GM23338 (cell line): ENCODE measurements around the gene DDX49. TPM values are rescaled to one million over a fixed set of nuclear protein-coding genes. Genes with fewer than 3 reads are reported as not detected.

Source experiments
- ATAC-seq: fragments of 200-7000 bp; cut with Tn5 transposase; 3 replicates; pipeline ENCODE4 v1.9.1; 2020
- DNase-seq: peaks from one replicate; pipeline ENCODE4 v3.0.0-alpha.2; 2015; ENCODE audit warnings: low spot score
- H2AFZ ChIP-seq: fragments of 200-600 bp; sonication (generic); 2 replicates; pipeline ENCODE4 v1.8.0; 2016; ENCODE audit warnings: antibody characterized with exemption, mild to moderate bottlenecking, moderate library complexity
- H3F3A ChIP-seq: fragments of 200-600 bp; sonication (generic); replicated peaks from 2 replicates; pipeline ENCODE4 v1.8.0; 2017; ENCODE audit warnings: antibody characterized with exemption, mixed run types, low read depth
- H3K27ac ChIP-seq: fragments of 200-600 bp; sonication (generic); 2 replicates; pipeline ENCODE4 v1.6.1; 2016; ENCODE audit warnings: low read depth
- H3K27me3 ChIP-seq: fragments of 200-600 bp; sonication (generic); 2 replicates; pipeline ENCODE4 v1.8.0; 2016; ENCODE audit warnings: mild to moderate bottlenecking, mixed run types, moderate library complexity; ENCODE audit not compliant: insufficient read depth
- H3K36me3 ChIP-seq: fragments of 200-600 bp; sonication (generic); 2 replicates; pipeline ENCODE4 v1.8.0; 2016; ENCODE audit warnings: mild to moderate bottlenecking; ENCODE audit not compliant: insufficient read depth
- H3K4me1 ChIP-seq: fragments of 200-600 bp; sonication (generic); 2 replicates; pipeline ENCODE4 v1.8.0; 2016; ENCODE audit warnings: mild to moderate bottlenecking, moderate library complexity; ENCODE audit not compliant: insufficient read depth
- H3K4me2 ChIP-seq: fragments of 200-600 bp; sonication (generic); 2 replicates; pipeline ENCODE4 v1.7.1; 2017; ENCODE audit warnings: mixed run types
- H3K4me3 ChIP-seq: fragments of 200-600 bp; sonication (generic); 2 replicates; pipeline ENCODE4 v1.6.1; 2016; ENCODE audit warnings: mixed run types
- H3K79me2 ChIP-seq: fragments of 200-600 bp; sonication (generic); replicated peaks from 2 replicates; pipeline ENCODE4 v1.8.0; 2017; ENCODE audit warnings: mild to moderate bottlenecking; ENCODE audit not compliant: insufficient read depth
- H3K9me2 ChIP-seq: fragments of 200-600 bp; sonication (generic); 2 replicates; pipeline ENCODE4 v1.8.0; 2017; ENCODE audit not compliant: insufficient read depth
- H4K20me1 ChIP-seq: fragments of 200-600 bp; sonication (generic); replicated peaks from 2 replicates; pipeline ENCODE4 v1.8.0; 2017; ENCODE audit warnings: mild to moderate bottlenecking; ENCODE audit not compliant: insufficient read depth
- H3K27ac Mint-ChIP-seq: 2 replicates; pipeline ENCODE4 v1.8.0; 2020; ENCODE audit warnings: inconsistent platforms, mild to moderate bottlenecking, moderate library complexity, mixed read lengths
- H3K27me3 Mint-ChIP-seq: 3 replicates; pipeline ENCODE4 v1.8.0; 2022; ENCODE audit warnings: low read depth, mild to moderate bottlenecking, moderate library complexity, mixed read lengths, inconsistent platforms; ENCODE audit not compliant: insufficient read depth, poor library complexity
- H3K36me3 Mint-ChIP-seq: 3 replicates; pipeline ENCODE4 v1.8.0; 2021; ENCODE audit warnings: low read depth, mild to moderate bottlenecking, inconsistent platforms, moderate library complexity, mixed read lengths
- H3K4me1 Mint-ChIP-seq: 3 replicates; pipeline ENCODE4 v1.8.0; 2020; ENCODE audit warnings: mild to moderate bottlenecking, inconsistent platforms, mixed read lengths
- H3K4me3 Mint-ChIP-seq: 3 replicates; pipeline ENCODE4 v1.8.0; 2021; ENCODE audit warnings: moderate library complexity, mild to moderate bottlenecking, inconsistent platforms, mixed read lengths
- H3K9me3 Mint-ChIP-seq: 3 replicates; pipeline ENCODE4 v1.8.0; 2020; ENCODE audit warnings: moderate library complexity, mild to moderate bottlenecking, inconsistent platforms, mixed read lengths
- CREB1 ChIP-seq: fragments of 250-450 bp; sonication (Bioruptor Pico); IDR thresholded peaks from 2 replicates; pipeline ENCODE4 v1.5.0; 2020; ENCODE audit warnings: low read depth, mild to moderate bottlenecking, moderate library complexity
- EZH2 ChIP-seq: fragments of 200-600 bp; sonication (generic); IDR thresholded peaks from one replicate; pipeline ENCODE4 v1.8.0; 2017; ENCODE audit warnings: antibody characterized with exemption, mild to moderate bottlenecking, low read depth; ENCODE audit not compliant: unreplicated experiment
- EZH2phosphoT487 ChIP-seq: fragments of 200-600 bp; sonication (generic); IDR thresholded peaks from one replicate; pipeline ENCODE4 v1.8.1; 2018; ENCODE audit warnings: antibody characterized with exemption; ENCODE audit not compliant: unreplicated experiment
- POLR2AphosphoS5 ChIP-seq: IDR thresholded peaks from 2 replicates; pipeline ENCODE4 v1.6.1; 2016; ENCODE audit warnings: antibody characterized with exemption, low read depth
- ZNF114 ChIP-seq: fragments of 250-450 bp; sonication (Bioruptor Pico); IDR thresholded peaks from 2 replicates; pipeline ENCODE4 v1.5.0; 2020; ENCODE audit warnings: mild to moderate bottlenecking, moderate library complexity
- ZNF331 ChIP-seq: fragments of 250-450 bp; sonication (Bioruptor Pico); IDR thresholded peaks from 2 replicates; pipeline ENCODE4 v1.5.0; 2020; ENCODE audit warnings: low read depth, mild to moderate bottlenecking, moderate library complexity
- polyA plus RNA-seq: library from polyadenylated mRNA; unstranded; fragments of >200 nt; fragmentation: Nextera tagmentation; extraction: Ambion mirVana; gene quantifications from 2 replicates; pipeline ENCODE4 v1.2.1, GENCODE V29; 2016
- total RNA-seq: library from RNA; depleted of rRNA; stranded (reverse); fragments of >200 nt; shearing (Covaris generic); gene quantifications from 2 replicates; pipeline ENCODE4 v1.2.3, GENCODE V29; 2014
- TF ChIP-seq, protein P1 (sequence below): IDR thresholded peaks from 2 replicates; pipeline ENCODE4 v1.6.1; 2016; ENCODE audit warnings: antibody characterized with exemption
- TF ChIP-seq, protein P2 (sequence below), 2 experiments: fragments of 200-600 bp in 1 of 2; sonication (generic) in 1 of 2; conservative IDR thresholded peaks; 2 replicates each; pipeline versions ENCODE4 v1.5.1 to v1.6.1; 2016 to 2017; ENCODE audit warnings: antibody characterized with exemption in 2 of 2, low read depth in 2 of 2, mild to moderate bottlenecking in 2 of 2, moderate library complexity in 1 of 2
- TF ChIP-seq, protein P3 (sequence below): fragments of 250-450 bp; sonication (Bioruptor Pico); IDR thresholded peaks from 2 replicates; pipeline ENCODE4 v1.5.0; 2020; ENCODE audit warnings: mild to moderate bottlenecking, moderate library complexity

The DDX49 gene
- total and polyA plus RNA-seq, 2 experiments from 2014 or later: 40.2 to 75.3 TPM

DNA sequence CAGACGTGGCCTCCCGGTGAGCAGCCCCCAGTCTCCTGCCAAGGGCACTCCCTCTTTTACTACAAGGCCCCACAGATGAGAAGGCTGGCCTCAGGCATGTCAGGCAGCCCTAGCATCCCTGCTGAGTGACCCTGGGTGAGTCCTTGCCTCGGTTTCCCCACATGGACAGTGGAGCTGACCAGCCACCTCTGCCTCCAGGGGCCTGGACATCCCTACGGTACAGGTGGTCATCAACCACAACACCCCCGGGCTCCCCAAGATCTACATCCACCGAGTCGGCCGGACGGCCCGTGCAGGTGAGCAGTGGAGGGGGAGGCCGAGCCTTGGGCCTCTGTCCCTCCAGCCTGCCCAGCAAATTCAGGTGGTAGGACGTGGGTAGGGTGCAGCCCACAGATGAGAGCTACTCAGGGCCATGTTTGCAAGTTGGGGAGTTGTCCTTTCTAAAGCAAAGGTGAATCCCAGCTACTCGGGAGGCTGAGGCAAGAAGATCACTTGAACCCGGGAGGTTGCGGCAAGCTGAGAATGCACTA, 5.2 kb downstream of the DDX49 start:
- no peaks in the 10 kb centered on the region; the same call in 1 of the 2 replicates for H4K20me1 ChIP-seq
- 0 out of 2 replicates have a peak, but pooled peaks cover 4% of the 10 kb centered on the region for H3K4me1 ChIP-seq

More for the DNA sequence above, 5.2 kb downstream of the DDX49 start:
- Mint-ChIP-seq H3K4me1 (peaks cover 3% of the 10 kb centered on the region), H3K9me3 (no peaks in the 10 kb centered on the region; the same call in 2 of the 3 replicates), H3K27me3 (peaks cover 12% of the 10 kb centered on the region), H3K36me3 (peaks cover 62% of the 10 kb centered on the region), H3K27ac (no peak overlapping the region), H3K4me3 (no peak overlapping the region)
- no peaks in the 10 kb centered on the region for H3K27me3 ChIP-seq
- TF ChIP-seq POLR2AphosphoS5 (no peak), EZH2 (no peak), ZNF331 (CRISPR knock-in tag) (no peak), CREB1 (no peak), ZNF114 (no peak), EZH2phosphoT487 (no peak)
- TF ChIP-seq, protein P1, sequence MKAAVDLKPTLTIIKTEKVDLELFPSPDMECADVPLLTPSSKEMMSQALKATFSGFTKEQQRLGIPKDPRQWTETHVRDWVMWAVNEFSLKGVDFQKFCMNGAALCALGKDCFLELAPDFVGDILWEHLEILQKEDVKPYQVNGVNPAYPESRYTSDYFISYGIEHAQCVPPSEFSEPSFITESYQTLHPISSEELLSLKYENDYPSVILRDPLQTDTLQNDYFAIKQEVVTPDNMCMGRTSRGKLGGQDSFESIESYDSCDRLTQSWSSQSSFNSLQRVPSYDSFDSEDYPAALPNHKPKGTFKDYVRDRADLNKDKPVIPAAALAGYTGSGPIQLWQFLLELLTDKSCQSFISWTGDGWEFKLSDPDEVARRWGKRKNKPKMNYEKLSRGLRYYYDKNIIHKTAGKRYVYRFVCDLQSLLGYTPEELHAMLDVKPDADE: no peak
- TF ChIP-seq, protein P2, sequence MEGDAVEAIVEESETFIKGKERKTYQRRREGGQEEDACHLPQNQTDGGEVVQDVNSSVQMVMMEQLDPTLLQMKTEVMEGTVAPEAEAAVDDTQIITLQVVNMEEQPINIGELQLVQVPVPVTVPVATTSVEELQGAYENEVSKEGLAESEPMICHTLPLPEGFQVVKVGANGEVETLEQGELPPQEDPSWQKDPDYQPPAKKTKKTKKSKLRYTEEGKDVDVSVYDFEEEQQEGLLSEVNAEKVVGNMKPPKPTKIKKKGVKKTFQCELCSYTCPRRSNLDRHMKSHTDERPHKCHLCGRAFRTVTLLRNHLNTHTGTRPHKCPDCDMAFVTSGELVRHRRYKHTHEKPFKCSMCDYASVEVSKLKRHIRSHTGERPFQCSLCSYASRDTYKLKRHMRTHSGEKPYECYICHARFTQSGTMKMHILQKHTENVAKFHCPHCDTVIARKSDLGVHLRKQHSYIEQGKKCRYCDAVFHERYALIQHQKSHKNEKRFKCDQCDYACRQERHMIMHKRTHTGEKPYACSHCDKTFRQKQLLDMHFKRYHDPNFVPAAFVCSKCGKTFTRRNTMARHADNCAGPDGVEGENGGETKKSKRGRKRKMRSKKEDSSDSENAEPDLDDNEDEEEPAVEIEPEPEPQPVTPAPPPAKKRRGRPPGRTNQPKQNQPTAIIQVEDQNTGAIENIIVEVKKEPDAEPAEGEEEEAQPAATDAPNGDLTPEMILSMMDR (conservative IDR thresholded peaks at IDR 0.05; ENCODE audit: low read depth in 2 of 2): no peak
- TF ChIP-seq, protein P3, sequence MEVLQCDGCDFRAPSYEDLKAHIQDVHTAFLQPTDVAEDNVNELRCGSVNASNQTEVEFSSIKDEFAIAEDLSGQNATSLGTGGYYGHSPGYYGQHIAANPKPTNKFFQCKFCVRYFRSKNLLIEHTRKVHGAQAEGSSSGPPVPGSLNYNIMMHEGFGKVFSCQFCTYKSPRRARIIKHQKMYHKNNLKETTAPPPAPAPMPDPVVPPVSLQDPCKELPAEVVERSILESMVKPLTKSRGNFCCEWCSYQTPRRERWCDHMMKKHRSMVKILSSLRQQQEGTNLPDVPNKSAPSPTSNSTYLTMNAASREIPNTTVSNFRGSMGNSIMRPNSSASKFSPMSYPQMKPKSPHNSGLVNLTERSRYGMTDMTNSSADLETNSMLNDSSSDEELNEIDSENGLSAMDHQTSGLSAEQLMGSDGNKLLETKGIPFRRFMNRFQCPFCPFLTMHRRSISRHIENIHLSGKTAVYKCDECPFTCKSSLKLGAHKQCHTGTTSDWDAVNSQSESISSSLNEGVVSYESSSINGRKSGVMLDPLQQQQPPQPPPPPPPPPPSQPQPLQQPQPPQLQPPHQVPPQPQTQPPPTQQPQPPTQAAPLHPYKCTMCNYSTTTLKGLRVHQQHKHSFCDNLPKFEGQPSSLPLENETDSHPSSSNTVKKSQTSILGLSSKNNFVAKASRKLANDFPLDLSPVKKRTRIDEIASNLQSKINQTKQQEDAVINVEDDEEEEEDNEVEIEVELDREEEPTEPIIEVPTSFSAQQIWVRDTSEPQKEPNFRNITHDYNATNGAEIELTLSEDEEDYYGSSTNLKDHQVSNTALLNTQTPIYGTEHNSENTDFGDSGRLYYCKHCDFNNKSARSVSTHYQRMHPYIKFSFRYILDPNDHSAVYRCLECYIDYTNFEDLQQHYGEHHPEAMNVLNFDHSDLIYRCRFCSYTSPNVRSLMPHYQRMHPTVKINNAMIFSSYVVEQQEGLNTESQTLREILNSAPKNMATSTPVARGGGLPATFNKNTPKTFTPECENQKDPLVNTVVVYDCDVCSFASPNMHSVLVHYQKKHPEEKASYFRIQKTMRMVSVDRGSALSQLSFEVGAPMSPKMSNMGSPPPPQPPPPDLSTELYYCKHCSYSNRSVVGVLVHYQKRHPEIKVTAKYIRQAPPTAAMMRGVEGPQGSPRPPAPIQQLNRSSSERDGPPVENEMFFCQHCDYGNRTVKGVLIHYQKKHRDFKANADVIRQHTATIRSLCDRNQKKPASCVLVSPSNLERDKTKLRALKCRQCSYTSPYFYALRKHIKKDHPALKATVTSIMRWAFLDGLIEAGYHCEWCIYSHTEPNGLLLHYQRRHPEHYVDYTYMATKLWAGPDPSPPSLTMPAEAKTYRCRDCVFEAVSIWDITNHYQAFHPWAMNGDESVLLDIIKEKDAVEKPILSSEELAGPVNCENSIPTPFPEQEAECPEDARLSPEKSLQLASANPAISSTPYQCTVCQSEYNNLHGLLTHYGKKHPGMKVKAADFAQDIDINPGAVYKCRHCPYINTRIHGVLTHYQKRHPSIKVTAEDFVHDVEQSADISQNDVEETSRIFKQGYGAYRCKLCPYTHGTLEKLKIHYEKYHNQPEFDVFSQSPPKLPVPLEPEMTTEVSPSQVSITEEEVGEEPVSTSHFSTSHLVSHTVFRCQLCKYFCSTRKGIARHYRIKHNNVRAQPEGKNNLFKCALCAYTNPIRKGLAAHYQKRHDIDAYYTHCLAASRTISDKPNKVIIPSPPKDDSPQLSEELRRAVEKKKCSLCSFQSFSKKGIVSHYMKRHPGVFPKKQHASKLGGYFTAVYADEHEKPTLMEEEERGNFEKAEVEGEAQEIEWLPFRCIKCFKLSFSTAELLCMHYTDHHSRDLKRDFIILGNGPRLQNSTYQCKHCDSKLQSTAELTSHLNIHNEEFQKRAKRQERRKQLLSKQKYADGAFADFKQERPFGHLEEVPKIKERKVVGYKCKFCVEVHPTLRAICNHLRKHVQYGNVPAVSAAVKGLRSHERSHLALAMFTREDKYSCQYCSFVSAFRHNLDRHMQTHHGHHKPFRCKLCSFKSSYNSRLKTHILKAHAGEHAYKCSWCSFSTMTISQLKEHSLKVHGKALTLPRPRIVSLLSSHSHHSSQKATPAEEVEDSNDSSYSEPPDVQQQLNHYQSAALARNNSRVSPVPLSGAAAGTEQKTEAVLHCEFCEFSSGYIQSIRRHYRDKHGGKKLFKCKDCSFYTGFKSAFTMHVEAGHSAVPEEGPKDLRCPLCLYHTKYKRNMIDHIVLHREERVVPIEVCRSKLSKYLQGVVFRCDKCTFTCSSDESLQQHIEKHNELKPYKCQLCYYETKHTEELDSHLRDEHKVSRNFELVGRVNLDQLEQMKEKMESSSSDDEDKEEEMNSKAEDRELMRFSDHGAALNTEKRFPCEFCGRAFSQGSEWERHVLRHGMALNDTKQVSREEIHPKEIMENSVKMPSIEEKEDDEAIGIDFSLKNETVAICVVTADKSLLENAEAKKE (CRISPR knock-in tag): no peak
- no peak overlapping the region for H3K4me2 ChIP-seq
- DNase-seq (no peak), ATAC-seq (no peak)
- H3K27ac ChIP-seq: no peak overlapping the region
- H3K9me2 ChIP-seq: no peaks in the 10 kb centered on the region
- H3F3A ChIP-seq: no peaks in the 10 kb centered on the region
- H3K79me2 ChIP-seq: peaks cover 14% of the 10 kb centered on the region
- no peaks in the 10 kb centered on the region; the same call in 1 of the 2 replicates for H3K36me3 ChIP-seq
- no peak overlapping the region for H2AFZ ChIP-seq
- H3K4me3 ChIP-seq: no peak overlapping the region
